HepG2 (cell line): Measurements from ENCODE around the gene PIGZ. TPM values are rescaled to one million over a fixed set of nuclear protein-coding genes. Genes with fewer than 3 reads are reported as not detected.

Experiments
- ATAC-seq: fragments of 200-7000 bp; cut with Tn5 transposase; 3 replicates; pipeline ENCODE4 v1.9.1; 2020; ENCODE audit warnings: mild to moderate bottlenecking, moderate library complexity
- BruUV-seq: library from RNA; stranded (reverse); fragments of 400-500 nt; replicated peaks from 2 replicates; lab custom pipeline; 2021; lab: Mats Ljungman, UMichigan
- CTCF ChIA-PET: fragments of 300-600 bp; formaldehyde crosslinking; extraction: SDS; loops from one replicate; lab custom pipeline; 2021; ENCODE audit warnings: low total read pairs, inconsistent platforms, low intra/inter-chr PET ratio; lab: Yijun Ruan, JAX
- POLR2A ChIA-PET: fragments of 350-600 bp; sonication (Branson Sonifier 250); formaldehyde crosslinking; loops from one replicate; lab custom pipeline; 2020; ENCODE audit warnings: antibody characterized with exemption, inconsistent platforms; lab: Yijun Ruan, JAX
- DNase-seq: peaks from one replicate; pipeline ENCODE4 v3.0.0-alpha.2; 2015; ENCODE audit warnings: low spot score
- FAIRE-seq: peaks from 3 replicates; lab custom pipeline; 2011; peaks lifted over from hg19 to GRCh38; lab: Jason Lieb, UNC
- H2AFZ ChIP-seq: one replicate; pipeline ENCODE4 v1.6.1; 2011; ENCODE audit warnings: low read length, inconsistent platforms
- H3K27ac ChIP-seq: fragments of 300-600 bp; 3 replicates; pipeline ENCODE4 v1.8.0; 2011; ENCODE audit warnings: mixed run types, mild to moderate bottlenecking, mixed read lengths, low read length, inconsistent platforms; ENCODE audit not compliant: insufficient read depth; ENCODE audit errors: extremely low read length
- H3K27me3 ChIP-seq, 2 experiments: fragments of 200-600 bp in 1 of 2; 2 replicates in 1 of 2; 3 replicates in 1 of 2; pipeline versions ENCODE4 v1.6.0 to v1.8.0; 2011; ENCODE audit warnings: low read length in 2 of 2, mild to moderate bottlenecking in 2 of 2, moderate library complexity in 2 of 2, inconsistent platforms in 1 of 2; ENCODE audit not compliant: insufficient read depth in 2 of 2, control insufficient read depth in 1 of 2
- H3K36me3 ChIP-seq, 2 experiments: fragments of 200-600 bp in 1 of 2; replicated peaks in 1 of 2; 2 replicates in 1 of 2; 3 replicates in 1 of 2; pipeline versions ENCODE4 v1.5.1 to v1.8.0; 2011; ENCODE audit warnings: low read length in 2 of 2, inconsistent platforms in 1 of 2; ENCODE audit not compliant: insufficient read depth in 2 of 2, control insufficient read depth in 1 of 2
- H3K4me1 ChIP-seq: 2 replicates; pipeline ENCODE4 v1.5.1; 2012; ENCODE audit warnings: low read length, inconsistent platforms; ENCODE audit not compliant: insufficient read depth
- H3K4me2 ChIP-seq: 2 replicates; pipeline ENCODE4 v1.6.0; 2011; ENCODE audit warnings: low read depth, low read length, inconsistent platforms
- H3K4me3 ChIP-seq, 3 experiments: fragments of 200-600 bp in 1 of 3; sonication (generic), shearing (Covaris generic) in 1 of 3; replicated peaks in 1 of 3; 2 replicates each; pipeline ENCODE4 v1.5.1; 2011 to 2016; ENCODE audit warnings: low read length in 3 of 3, inconsistent platforms in 2 of 3, low read depth in 2 of 3, mild to moderate bottlenecking in 2 of 3, control low read depth in 1 of 3, mixed read lengths in 1 of 3; ENCODE audit not compliant: insufficient read depth in 1 of 3
- H3K79me2 ChIP-seq: one replicate; pipeline ENCODE4 v1.6.1; 2011; ENCODE audit warnings: low read length, inconsistent platforms; ENCODE audit not compliant: insufficient read depth
- H3K9ac ChIP-seq: 2 replicates; pipeline ENCODE4 v1.6.0; 2011; ENCODE audit warnings: mild to moderate bottlenecking, low read depth, low read length, inconsistent platforms; ENCODE audit not compliant: insufficient read depth
- H3K9me3 ChIP-seq: 2 replicates; pipeline ENCODE4 v1.5.1; 2012; ENCODE audit warnings: mild to moderate bottlenecking, low read length
- H4K20me1 ChIP-seq: 2 replicates; pipeline ENCODE4 v1.6.0; 2011; ENCODE audit warnings: inconsistent platforms, mild to moderate bottlenecking, low read length, moderate library complexity; ENCODE audit not compliant: insufficient read depth
- ATF7-NPFF ChIP-seq: sonication (generic); formaldehyde crosslinking; IDR thresholded peaks from 2 replicates; pipeline ENCODE4 v1.8.1; 2023; ENCODE audit warnings: mild to moderate bottlenecking, low read depth, missing genetic modification reagents, moderate library complexity
- KDM4B ChIP-seq: sonication (generic); formaldehyde crosslinking; IDR thresholded peaks from 2 replicates; pipeline ENCODE4 v1.4.0; 2020; ENCODE audit warnings: missing genetic modification reagents
- MAX ChIP-seq: IDR thresholded peaks from 2 replicates; pipeline ENCODE4 v1.6.1; 2012; ENCODE audit warnings: inconsistent platforms
- NR2F2 ChIP-seq: IDR thresholded peaks from 2 replicates; pipeline ENCODE4 v1.6.1; 2012; ENCODE audit warnings: low read depth, inconsistent platforms, borderline replicate concordance
- ONECUT2 ChIP-seq: sonication (generic); formaldehyde crosslinking; IDR thresholded peaks from 2 replicates; pipeline ENCODE4 v1.4.0; 2020; ENCODE audit warnings: missing genetic modification reagents
- RBM22 ChIP-seq: fragments of 200-400 bp; formaldehyde crosslinking; optimal IDR thresholded peaks from 2 replicates; pipeline ENCODE3; 2017; ENCODE audit warnings: mild to moderate bottlenecking, low read length, moderate library complexity
- TCF7L2 ChIP-seq: IDR thresholded peaks from 2 replicates; pipeline ENCODE4 v1.6.1; 2011; ENCODE audit warnings: mild to moderate bottlenecking, low read depth, low read length, moderate library complexity
- TRAFD1 ChIP-seq: sonication (generic); formaldehyde crosslinking; IDR thresholded peaks from 2 replicates; pipeline ENCODE4 v1.5.1; 2020; ENCODE audit warnings: missing genetic modification reagents, mild to moderate bottlenecking, borderline replicate concordance
- XRCC5 ChIP-seq: fragments of 200-400 bp; formaldehyde crosslinking; optimal IDR thresholded peaks from 2 replicates; pipeline ENCODE3; 2017; ENCODE audit warnings: mild to moderate bottlenecking, low read length
- ZNF24 ChIP-seq: fragments of 450-650 bp; IDR thresholded peaks from 2 replicates; pipeline ENCODE4 v1.6.1; 2017; ENCODE audit warnings: antibody characterized with exemption, mild to moderate bottlenecking
- WGBS: methylation state at CpG from one replicate; pipeline ENCODE4 v1.1.6; 2017; ENCODE audit warnings: low lambda C conversion rate; 5-methylcytosine and 5-hydroxymethylcytosine counted together
- in situ Hi-C: cut with HindIII; loops from 2 replicates; pipeline ENCODE4 v1.10.0; 2017; ENCODE audit warnings: low pct_unique_long_range_greater_than_20kb; ENCODE audit not compliant: extremely low pct_ligation_motif_present
- intact Hi-C: fragments of 100-400 bp; cut with micrococcal nuclease; formaldehyde crosslinking; loops from one replicate; pipeline ENCODE4 v1.10.0; 2022; ENCODE audit not compliant: unreplicated experiment
- polyA plus RNA-seq, 8 experiments: library from polyadenylated mRNA; depleted of rRNA in 3 of 8; stranded (reverse) in 7 of 8; unstranded in 1 of 8; fragments of >200 nt; fragmentation: Illumina TruSeq in 4 of 8; extraction: Trizol in 4 of 8; gene quantifications; 2 replicates each; pipeline versions ENCODE4 v1.2.1 to v1.2.3, GENCODE V29; 2011 to 2016; ENCODE audit warnings: low read depth in 4 of 8, missing spikeins in 1 of 8, mixed read lengths in 1 of 8; ENCODE audit not compliant: insufficient read depth in 1 of 8
- total RNA-seq, 5 experiments: library from RNA; depleted of rRNA; stranded (reverse); fragments of >200 nt; fragmentation: Illumina TruSeq; extraction: Trizol; gene quantifications; 2 replicates each; pipeline ENCODE4 v1.2.3, GENCODE V29; 2016; ENCODE audit warnings: low read depth in 1 of 5

The PIGZ gene
- total and polyA plus RNA-seq, 2 of the 13 experiments (the other 11 are each of a cell fraction or from before 2014, with no cell fraction given): 4.7 to 60.5 TPM

- ATAC-seq: no peak
- CTCF ChIA-PET: no interaction called here
- Histone ChIP-seq H2AFZ (no peak overlapping the region), H3K27me3 (no peaks in the 10 kb centered on the region), H3K4me3 (no peak overlapping the region), H3K9ac (no peak overlapping the region), H3K36me3 (peaks cover 12 to 54% of the 10 kb centered on the region in 2 experiments), H3K27ac (no peak overlapping the region), H3K79me2 (no peaks in the 10 kb centered on the region), H3K4me1 (peaks cover 12% of the 10 kb centered on the region), H4K20me1 (no peaks in the 10 kb centered on the region), H3K9me3 (0 out of 2 replicates have a peak, but pooled peaks cover under 1% of the 10 kb centered on the region), H3K4me2 (no peak overlapping the region)
- DNase-seq: no peak
- FAIRE-seq: no peak
- BruUV-seq: TSS peak; percentile 24
- in situ Hi-C loops: no loop called here
- intact Hi-C loops: no loop called here
- 100% methylated on average over 2 of the region's 2 CpGs for WGBS
- no peak for TF ChIP-seq TRAFD1
- TF ChIP-seq RBM22: no peak
- no peak for TF ChIP-seq KDM4B
- no peak for TF ChIP-seq MAX
- TF ChIP-seq NR2F2: no peak
- no peak for TF ChIP-seq TCF7L2
- no peak for TF ChIP-seq ONECUT2 (CRISPR knock-in tag)
- TF ChIP-seq ATF7-NPFF (CRISPR knock-in tag): no peak
- no peak for TF ChIP-seq XRCC5
- TF ChIP-seq ZNF24: no peak
- POLR2A ChIA-PET: no interaction called here
Measured at GRCh38 chr3:196903740-196904139, 64.9 kb downstream of the PIGZ start.
